Measurements from ENCODE around the gene NR4A3.

GRCh38 chr9:99873943-99874584, 52.4 kb downstream of the NR4A3 start:
- TF ChIP-seq, protein P1, sequence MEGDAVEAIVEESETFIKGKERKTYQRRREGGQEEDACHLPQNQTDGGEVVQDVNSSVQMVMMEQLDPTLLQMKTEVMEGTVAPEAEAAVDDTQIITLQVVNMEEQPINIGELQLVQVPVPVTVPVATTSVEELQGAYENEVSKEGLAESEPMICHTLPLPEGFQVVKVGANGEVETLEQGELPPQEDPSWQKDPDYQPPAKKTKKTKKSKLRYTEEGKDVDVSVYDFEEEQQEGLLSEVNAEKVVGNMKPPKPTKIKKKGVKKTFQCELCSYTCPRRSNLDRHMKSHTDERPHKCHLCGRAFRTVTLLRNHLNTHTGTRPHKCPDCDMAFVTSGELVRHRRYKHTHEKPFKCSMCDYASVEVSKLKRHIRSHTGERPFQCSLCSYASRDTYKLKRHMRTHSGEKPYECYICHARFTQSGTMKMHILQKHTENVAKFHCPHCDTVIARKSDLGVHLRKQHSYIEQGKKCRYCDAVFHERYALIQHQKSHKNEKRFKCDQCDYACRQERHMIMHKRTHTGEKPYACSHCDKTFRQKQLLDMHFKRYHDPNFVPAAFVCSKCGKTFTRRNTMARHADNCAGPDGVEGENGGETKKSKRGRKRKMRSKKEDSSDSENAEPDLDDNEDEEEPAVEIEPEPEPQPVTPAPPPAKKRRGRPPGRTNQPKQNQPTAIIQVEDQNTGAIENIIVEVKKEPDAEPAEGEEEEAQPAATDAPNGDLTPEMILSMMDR (IDR thresholded peaks at IDR 0.05 in 4 of 5, conservative IDR thresholded peaks at IDR 0.05 in 1 of 5): no peak
- TF ChIP-seq POLR2A (IDR thresholded peaks at IDR 0.05): no peak

Measured in gastrocnemius medialis (tissue), 4 donors.